Heart left ventricle (tissue), 13 donors: ENCODE results near the gene GSDME.

Experiments used
- CTCF ChIP-seq, 12 donors: fragments of 200-600 bp; sonication (generic) in 4 of 12; IDR thresholded peaks; one replicate each; pipeline versions ENCODE4 v1.5.0 to v1.8.0; 2018 to 2022; ENCODE audit warnings: antibody characterized with exemption in 12 of 12, mild to moderate bottlenecking in 5 of 12
- POLR2A ChIP-seq, 2 donors: fragments of 450-650 bp; IDR thresholded peaks; one replicate each; pipeline ENCODE4 v1.6.1; 2017; ENCODE audit warnings: antibody characterized with exemption in 2 of 2, mild to moderate bottlenecking in 2 of 2, moderate library complexity in 2 of 2
- donor health status: ischemic (EF 13 %, LVEDD 7.1; RV severe dilation, severe dysfunction).
- donor health status: DM: no; HTN: yes; CAD: no.
- donor health status: DM: no; HTN: no; CAD: no.
- donor health status: ischemic (EF 25% LVEDD 6.9; RV normal size, moderate dysfunction).
- donor health status: ischemic (EF 25% LVEDD 5.7; RV mildly dilated, moderate dysfunction).
- donor health status: ischemic (EF 35%, LVEDD 5.7; RV mildly dilated, moderate dysfunction).
- donor health status: nonischemic (EF 11% LVEDD 7.7; RV severe dilation, severe dysfunction).
- donor health status: DM: yes; HTN: yes; CAD: no.
- donor health status: PGD.
- donor health status: ischemic (EF 29% LVEDD 5.4; RV normal size, mild dysfunction).
- donor health status: nonischemic (EF 23%, LVEDD 6.1; RV moderate dilation, normal function).

DNA sequence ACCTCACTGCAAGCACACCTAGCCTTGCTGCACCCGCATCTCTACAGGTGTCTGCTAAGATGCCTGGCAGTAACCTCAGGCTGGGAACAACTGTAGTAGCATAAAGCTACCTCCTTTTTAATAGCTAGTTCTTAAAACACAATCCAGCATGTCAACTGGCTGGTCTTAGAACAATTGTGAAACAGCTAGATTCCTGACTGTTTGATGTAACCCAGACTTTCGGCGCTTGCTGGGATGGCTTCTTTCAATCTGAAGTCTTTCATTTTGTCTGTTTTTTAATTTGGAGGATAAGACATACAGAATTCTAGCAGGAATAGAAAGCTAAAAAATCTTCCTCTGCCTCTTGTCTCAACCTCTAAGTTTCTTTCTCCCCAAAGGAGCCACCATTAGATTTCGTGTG, 59.8 kb downstream of the GSDME start:
- TF ChIP-seq CTCF (IDR thresholded peaks at IDR 0.05) (no peak), POLR2A (IDR thresholded peaks at IDR 0.05) (no peak)
